ENCODE measurements around the gene PCDHA9.

PCDHA9 gene

DNA sequence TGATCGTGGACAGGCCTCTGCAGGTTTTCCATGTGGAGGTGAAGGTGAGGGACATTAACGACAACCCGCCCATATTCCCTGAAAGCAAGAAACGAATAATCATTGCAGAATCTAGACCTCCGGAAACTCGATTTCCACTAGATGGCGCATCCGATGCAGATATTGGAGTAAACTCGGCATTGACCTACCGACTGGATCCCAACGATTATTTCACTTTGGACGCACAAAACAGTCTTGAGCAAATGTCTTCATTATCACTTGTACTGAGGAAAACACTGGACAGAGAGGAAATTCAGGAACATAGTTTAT, 34.4 kb downstream of the PCDHA9 start:
- peak; percentile 78 for DNase-seq
- TF ChIP-seq, protein P1, sequence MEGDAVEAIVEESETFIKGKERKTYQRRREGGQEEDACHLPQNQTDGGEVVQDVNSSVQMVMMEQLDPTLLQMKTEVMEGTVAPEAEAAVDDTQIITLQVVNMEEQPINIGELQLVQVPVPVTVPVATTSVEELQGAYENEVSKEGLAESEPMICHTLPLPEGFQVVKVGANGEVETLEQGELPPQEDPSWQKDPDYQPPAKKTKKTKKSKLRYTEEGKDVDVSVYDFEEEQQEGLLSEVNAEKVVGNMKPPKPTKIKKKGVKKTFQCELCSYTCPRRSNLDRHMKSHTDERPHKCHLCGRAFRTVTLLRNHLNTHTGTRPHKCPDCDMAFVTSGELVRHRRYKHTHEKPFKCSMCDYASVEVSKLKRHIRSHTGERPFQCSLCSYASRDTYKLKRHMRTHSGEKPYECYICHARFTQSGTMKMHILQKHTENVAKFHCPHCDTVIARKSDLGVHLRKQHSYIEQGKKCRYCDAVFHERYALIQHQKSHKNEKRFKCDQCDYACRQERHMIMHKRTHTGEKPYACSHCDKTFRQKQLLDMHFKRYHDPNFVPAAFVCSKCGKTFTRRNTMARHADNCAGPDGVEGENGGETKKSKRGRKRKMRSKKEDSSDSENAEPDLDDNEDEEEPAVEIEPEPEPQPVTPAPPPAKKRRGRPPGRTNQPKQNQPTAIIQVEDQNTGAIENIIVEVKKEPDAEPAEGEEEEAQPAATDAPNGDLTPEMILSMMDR (IDR thresholded peaks at IDR 0.05; ENCODE audit: low read depth, low read length) = peak; percentile 81

DNA sequence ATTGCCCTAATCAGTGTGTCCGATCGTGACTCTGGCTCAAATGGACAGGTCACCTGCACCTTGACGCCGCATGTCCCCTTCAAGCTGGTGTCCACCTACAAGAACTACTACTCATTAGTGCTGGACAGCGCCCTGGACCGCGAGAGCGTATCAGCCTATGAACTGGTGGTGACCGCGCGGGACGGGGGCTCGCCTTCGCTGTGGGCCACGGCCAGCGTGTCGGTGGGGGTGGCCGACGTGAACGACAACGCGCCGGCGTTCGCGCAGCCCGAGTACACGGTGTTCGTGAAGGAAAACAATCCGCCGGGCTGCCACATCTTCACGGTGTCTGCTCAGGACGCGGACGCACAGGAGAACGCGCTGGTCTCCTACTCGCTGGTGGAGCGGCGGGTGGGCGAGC, 35.2 kb downstream of the PCDHA9 start:
- Histone ChIP-seq H3K4me1 (no peaks in the 10 kb centered on the region), H3K4me3 (ENCODE audit: low read depth, low read length) (no peak overlapping the region), H3K36me3 (no peaks in the 10 kb centered on the region), H3K27me3 (no peaks in the 10 kb centered on the region), H3K9me3 (no peaks in the 10 kb centered on the region)
- TF ChIP-seq, protein P1 (IDR thresholded peaks at IDR 0.05; ENCODE audit: low read depth, low read length) = no peak
- no peak for DNase-seq

More for the DNA sequence above, 34.4 kb downstream of the PCDHA9 start:
- Histone ChIP-seq H3K36me3 (no peaks in the 10 kb centered on the region), H3K27me3 (no peaks in the 10 kb centered on the region), H3K4me3 (ENCODE audit: low read depth, low read length) (no peak overlapping the region), H3K4me1 (no peaks in the 10 kb centered on the region), H3K9me3 (no peaks in the 10 kb centered on the region)

DNA sequence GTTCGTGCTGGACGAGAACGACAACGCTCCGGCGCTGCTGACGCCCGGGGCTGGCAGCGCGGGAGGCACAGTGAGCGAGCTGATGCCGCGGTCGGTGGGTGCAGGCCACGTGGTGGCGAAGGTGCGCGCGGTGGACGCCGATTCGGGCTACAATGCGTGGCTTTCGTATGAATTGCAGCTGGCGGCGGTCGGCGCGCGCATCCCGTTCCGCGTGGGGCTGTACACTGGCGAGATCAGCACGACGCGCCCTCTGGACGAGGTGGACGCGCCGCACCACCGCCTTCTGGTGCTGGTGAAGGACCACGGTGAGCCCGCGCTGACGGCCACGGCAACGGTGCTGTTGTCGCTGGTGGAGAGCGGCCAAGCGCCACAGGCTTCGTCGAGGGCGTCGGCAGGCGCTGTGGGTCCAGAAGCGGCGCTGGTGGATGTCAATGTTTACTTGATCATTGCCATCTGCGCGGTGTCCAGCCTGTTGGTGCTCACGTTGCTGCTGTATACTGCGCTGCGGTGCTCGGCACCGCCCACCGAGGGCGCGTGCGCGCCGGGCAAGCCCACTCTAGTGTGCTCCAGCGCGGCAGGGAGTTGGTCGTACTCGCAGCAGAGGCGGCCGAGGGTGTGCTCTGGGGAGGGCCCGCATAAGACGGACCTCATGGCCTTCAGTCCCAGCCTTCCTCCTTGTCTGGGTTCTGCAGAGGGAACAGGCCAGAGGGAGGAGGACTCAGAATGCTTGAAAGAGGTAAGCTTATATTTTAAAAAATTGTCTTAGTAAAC, 35.9 kb downstream of the PCDHA9 start:
- Histone ChIP-seq H3K36me3 (no peaks in the 10 kb centered on the region), H3K27me3 (no peaks in the 10 kb centered on the region), H3K4me3 (ENCODE audit: low read depth, low read length) (no peak overlapping the region), H3K4me1 (no peaks in the 10 kb centered on the region), H3K9me3 (no peaks in the 10 kb centered on the region)
- TF ChIP-seq, protein P1 (IDR thresholded peaks at IDR 0.05; ENCODE audit: low read depth, low read length) = no peak
- no peak for DNase-seq

Data from BE2C (cell line).